Stimulated activated CD4-positive, alpha-beta T cell treated with anti-CD3 and anti-CD28 coated beads, Interleukin-1b, Interleukin-23, amount 100 ng/mL, for 24 hours (primary cell): Measurements from ENCODE around the gene TTI1.
"Not testable (repeated sequence)": the region's sequence is repeated elsewhere in the genome, so short reads cannot be mapped to it uniquely, and the experiment has no call there.

Experiments used
- DNase-seq, 4 experiments: peaks; one replicate each; pipeline ENCODE4 v3.0.0-alpha.2; 2020; ENCODE audit warnings: low read depth in 4 of 4, low spot score in 1 of 4

Gene TTI1

DNA sequence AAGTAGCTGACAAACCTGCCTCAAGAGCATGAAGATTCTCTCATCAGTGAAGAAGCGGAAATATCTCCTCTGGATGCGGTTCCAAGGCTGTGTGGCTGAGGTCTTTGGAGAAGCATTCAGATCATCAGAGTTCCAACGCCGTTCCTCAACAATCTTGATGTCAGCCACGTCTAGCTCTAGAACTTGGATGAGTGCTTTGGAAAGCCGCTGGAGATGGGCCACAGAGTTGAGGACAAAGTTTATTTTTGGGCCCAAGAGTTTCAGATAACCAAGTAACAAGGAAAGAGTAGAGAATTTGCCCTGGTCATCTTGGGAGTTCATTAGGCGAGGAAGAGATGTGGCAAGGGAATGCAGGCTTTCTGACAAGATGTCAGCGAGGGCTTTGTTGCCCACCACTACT is 20.9 kb downstream of the TTI1 start:
- no peak for DNase-seq

DNA sequence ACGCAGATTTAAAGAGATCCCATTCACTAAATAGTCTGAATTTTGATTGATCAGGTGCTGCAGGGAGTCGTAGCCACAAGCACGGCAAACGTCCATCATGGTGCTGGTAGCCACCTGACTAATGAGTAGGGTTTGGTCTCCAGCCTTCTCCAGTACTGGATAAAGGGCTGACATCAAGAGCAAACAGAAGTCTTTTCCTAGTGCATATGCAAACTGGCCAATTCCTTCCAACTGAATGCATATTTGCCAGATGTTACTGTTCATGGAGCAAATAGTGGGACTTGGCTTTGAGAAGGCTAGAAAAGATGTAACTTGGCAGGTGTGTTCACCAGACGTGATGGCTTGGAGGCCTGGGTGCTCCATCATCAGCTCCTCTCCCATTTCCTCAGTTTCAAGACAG is 21.6 kb downstream of the TTI1 start:
- DNase-seq, result no peak

DNA sequence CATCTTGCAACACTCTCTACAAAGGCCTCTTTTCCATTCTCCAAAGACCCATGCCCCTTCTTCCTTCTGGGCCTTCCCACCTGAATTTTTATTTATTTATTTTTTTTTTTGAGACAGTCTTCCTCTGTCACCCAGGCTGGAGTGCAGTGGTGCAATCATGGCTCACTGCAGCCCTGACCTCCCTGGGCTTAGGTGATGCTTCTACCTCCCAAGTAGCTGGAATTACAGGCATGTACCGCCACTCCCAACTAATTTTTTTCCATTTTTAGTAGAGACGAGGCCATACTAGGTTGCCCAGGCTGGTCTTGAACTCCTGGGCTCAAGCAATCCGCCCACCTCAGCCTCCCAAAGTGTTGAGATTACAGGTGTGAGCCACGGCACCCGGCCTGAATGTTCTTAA is 23.8 kb downstream of the TTI1 start:
- not testable (repeated sequence) for DNase-seq

DNA sequence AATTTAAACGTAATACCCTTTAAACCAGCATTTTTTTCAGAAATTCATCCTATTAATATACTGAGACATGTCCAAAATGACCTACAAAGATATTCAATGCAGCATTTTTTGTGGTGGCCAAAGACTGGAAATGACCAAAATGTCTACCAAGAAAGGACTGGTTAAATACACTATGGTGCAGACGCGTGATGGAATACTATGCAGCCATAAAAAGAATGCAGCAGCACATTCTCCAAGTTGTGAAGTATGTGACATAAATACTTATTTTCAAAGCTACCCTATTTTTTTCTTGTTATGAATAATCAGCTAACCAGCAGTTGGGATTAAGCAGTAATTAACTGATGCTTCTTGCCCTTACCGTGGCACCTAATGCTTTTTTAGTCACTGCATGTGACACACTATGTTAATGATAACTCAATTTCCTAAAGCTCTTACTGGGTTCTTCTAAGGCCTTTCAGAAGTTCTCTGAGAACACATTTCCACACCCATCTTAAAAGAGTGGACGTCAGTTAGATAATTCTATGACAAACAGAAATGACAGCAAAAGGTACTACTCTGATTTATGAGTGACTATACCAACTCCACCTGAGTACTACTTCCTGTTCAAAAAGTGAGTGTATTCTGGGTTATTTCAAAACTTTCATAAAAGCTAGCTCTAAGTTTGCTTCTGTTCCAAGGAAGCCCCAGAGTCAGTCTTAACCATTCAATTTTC is 24.9 kb downstream of the TTI1 start:
- no peak for DNase-seq

DNA sequence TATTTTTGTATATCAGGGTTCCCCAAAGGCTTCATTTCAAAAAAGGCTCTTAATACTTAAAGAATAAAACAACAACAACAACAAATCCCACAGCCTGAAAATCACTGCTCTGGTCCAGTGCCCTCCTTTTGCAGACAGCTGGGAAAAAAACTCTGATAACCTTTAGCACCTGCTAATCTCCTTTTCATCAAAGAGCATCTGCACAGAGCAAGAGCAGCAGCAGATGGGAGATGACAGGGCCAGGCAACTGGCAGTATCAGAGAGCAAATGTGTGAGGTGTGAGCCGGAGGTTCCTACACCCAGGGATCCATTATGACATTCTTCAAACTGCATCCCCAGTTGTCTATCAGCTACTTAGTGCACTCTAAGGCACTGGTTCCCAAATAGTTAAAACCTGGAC is 25.7 kb downstream of the TTI1 start:
- no peak for DNase-seq

DNA sequence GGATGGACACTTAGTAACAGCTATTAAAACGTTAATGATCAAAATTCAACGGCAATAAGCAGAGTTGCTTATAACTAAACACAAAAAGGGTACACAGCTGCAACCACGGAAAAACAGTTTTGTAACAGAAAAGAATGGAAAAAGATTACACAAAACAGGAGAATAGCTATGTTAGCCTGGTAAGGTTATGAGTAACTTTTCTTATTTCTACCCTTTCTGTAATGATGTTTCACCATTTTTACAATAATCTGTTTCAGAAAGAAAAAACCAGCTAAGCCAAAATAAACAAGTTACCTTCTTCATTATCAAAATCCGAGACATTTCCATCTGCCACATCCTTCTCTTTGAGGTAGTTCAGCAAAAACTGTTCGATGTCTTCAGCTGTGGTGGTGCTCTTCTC is 27.4 kb downstream of the TTI1 start:
- DNase-seq, result no peak

DNA sequence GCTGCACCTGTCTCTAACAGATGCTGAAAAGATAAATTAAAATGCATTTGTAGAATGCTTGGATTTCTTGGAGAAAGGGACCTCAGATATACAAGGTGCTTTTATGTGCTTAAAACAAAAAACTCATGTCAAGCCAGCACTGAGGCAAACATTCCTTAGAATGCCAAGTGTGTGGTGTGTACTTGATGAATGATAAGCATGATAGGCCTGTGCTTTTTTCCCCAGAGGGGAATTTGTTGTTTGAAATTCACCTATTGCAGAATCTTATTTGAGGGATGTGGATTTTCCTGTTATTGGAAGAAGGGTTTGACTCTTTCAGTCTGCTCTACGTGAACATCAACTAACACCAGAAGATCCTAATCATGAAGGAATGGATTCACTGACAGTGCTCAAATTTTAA is 28.8 kb downstream of the TTI1 start:
- no peak for DNase-seq

DNA sequence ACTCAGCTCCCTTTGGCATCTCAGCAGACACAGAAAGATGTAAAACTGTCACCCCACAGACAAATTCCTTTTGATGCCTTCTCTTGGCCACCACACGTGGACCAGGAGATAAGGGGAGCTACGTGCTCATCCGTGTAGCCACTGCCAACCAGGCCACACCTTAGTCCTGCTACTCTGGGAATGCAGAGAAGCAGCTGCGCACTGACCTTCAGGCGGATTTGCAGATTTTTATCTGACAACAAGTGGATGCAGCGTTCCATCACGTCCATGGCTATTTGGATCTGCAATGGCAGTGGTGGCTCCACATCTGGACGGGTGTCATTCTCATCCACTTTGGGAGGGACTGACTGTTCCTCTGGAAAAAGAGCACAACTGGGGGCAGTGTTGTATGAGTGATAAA is 30.8 kb downstream of the TTI1 start:
- no peak for DNase-seq

DNA sequence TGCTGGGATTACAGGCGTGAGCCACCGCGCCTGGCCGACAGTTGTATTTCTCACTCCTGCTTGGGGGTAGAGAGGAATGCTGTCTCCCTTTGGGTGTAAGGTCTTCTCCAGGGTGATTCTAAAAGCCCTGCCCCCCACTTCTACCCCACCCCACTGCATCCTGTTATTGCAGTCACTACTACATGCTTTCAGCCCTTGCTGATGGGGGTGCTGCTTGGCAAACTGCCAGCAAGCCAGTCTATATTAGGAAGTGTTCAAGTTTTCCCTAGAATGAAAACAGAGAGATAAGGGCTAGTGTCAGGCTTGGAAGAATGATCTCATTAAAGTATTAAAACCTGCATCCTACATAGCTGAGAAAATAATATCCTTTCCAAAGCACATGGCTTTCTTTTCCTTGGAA is 31.3 kb downstream of the TTI1 start:
- DNase-seq, result no peak

DNA sequence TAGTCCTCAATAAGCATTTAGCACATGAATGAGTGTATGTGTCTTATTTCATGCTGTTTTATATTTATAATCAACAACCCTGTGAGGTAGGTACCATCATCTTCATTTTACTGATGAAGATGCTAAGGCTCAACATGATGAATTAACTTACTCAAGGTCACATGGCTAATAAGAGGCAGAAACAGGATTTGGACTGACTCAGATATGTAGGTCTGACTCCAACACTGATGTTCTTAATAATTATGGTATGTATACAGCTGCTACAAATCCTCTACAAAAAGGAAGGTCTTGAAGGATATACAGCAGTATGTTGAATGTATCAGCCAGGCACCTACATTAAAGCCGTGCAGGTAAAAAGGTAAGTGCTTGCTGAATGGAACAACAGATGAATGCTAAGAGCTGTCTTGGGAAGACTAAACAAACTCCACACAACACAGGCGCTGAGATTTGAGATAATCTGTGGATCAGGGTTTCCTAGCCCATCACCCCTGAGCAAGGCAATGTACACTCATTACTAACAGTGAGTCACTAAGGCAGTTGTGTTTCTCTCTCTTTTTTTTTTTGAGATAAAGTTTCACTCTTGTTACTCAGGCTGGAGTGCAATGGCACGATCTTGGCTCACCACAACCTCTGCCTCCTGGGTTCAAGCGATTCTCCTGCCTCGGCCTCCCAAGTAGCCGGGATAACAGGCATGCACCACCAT is 31.9 kb downstream of the TTI1 start:
- DNase-seq, result no peak

DNA sequence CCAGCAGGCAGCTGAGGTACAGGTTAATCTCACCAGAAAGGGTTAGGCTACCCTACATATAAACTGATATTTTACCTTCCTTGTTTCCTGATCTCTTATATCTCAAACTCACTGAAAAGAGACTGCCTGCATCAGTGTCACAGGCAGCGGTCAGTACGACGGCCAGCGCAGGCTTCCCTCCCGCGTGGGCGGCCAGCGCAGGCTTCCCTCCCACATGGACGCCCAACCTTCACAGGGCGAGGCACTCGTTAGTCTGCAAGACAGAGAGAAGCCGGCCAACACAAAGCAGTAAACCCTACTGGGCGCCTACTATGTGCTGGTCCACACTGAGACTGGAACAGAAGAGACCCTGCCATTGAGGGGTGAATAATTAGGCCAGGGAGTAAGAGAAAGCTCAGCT is 33.0 kb downstream of the TTI1 start:
- no peak for DNase-seq

DNA sequence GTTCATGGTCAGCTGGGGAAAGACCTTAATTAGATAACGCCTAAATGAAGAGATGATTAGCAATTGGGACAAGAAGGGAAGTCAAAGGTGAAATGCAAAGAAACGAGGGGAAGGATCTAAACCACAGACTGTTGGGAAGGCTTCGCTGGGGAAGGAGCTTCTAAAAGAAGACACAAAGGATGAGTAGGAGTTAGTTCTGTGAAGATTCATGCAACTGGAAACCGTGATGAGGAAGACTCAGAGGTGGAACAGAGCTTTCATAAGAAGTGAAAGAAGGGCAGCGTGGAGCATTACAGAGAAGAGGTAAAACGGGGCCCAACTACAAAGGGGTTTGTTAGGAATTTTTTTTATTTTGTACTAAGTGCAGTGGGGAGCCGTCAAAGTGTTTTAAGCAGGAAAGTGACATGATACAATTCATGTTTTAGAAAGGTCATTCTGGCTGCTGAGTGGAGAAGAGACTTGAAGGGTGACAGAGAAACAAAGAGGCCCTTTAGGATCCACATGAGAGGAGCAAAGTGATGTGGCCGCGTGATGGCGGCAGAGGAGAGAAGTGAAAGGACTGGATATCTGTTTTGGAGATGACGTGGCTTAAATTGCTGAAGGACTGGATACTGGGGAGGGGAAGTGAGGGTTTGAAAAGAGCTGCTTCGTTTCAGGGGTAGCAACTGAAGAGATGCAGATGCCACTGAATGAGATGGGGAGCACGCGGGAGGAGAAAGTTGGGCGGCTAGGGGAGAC is 33.6 kb downstream of the TTI1 start:
- no peak for DNase-seq

DNA sequence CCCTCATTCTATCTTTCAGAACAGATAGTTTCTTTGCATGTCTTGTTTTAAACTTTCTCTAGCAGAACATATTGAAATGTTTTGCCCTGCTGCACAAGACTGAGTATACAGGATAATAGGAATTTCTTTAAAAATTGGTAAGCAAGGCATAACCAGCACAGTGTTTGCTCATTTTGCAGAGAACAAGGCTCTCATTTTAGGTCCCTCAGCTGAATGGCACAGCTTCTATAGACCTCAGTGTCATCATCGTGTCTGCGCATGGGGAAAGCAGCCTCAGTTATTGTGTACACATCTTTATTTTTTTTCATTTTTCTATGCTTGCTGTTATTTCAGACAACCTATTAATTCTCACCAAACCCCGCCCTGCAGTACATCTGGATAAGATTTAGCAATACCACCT is 35.7 kb downstream of the TTI1 start:
- DNase-seq, result no peak

DNA sequence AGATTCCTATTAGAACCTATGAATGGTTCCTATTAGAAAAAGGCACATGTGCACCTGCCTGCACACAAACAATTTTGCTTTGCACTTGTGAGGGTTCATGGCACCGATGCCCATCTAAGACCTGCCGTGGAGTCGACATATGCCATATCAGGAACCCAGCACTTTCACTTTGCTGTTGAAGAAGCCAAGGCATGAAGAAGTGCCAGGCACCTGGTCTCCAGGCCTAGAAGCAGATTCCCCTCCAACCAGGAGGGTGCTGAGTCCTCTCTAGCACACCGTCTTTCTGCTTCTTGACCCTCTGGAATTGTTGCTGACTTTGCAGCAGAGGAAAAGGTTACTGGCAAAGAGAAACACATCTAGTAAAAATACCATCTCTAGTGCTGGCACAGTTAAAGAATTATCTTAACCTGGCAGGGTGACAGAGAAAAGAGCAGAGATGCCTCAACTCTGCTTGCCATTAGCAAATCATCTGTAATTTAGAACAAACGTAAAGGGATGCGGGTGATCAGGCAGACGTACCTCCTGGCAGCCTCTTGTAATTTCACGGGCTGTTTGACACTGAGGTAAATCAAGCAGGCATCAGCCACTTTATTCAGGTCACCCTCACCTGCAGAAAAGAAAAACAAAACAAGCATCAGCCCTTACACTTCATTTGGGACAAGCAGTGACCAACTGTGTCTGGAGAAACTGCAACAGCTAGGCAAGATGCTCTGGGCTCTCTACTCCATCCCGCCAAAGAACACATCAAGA is 37.2 kb downstream of the TTI1 start:
- no peak for DNase-seq

DNA sequence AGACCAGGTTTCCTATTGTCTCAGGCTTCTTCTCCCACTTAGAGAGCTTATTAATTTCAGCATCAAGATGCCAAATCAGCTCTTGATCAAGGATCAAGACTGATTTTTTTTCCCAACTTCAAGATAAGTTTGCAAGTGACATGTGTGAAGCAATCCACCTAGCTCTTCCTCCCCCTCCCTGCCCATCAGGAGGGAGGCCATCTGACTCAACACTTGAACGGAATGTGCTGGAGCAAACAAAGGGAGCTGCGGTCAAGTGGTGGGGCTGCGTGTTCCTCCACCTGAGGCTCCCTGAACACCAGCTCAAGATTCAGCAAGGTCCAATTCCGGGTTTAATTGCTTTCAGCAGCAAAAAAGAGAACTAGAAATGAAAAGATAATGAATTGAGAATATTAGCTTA is 38.7 kb downstream of the TTI1 start:
- no peak for DNase-seq

DNA sequence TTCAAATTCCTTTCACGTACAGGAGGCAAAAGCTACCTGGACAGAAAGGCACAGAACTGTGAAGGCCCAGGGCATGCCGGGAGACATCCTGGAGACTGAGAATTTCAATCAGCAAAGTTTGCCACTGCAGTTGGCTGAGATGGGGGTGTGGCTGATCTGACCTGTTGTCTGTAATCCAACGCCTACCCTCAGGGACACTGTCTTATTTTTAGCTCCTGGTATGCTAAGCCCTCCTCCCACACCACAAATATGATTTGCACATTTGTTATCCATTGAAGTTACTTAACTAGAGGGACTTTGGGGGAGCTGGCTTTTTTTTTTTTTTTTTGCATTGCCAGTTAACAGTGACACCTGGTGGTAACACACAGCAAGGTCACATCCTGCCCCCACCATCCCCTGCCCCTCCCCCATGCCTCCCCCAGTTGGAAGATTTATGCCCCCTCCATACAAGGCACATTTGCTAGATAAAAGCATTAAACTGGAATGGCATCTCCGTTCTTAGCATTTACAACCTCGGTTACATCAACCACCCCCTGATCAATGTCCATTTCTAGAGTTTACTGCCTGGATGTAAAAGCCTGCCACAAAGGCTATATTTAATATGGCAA is 40.4 kb downstream of the TTI1 start:
- peak in 1 of 4 experiments; percentile 14 for DNase-seq

DNA sequence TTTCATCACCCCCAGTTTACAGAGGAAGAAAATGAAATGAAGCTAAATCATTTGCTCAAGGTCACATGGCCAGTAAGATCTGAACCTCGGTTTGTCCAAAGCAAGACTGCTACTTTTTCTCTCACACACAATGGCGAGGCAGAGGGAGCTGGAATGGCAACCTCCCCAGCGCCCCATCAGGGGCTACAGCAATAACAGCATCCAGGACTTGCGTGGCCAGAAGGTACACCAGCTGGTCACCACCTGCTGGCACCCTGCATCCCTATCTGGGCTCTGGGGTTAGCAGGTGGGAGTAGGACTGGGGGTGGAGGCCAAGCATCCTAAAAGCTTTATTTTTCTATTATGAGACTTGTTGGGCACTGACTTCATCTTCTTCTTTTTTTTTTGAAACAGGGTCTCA is 41.3 kb downstream of the TTI1 start:
- no peak for DNase-seq

DNA sequence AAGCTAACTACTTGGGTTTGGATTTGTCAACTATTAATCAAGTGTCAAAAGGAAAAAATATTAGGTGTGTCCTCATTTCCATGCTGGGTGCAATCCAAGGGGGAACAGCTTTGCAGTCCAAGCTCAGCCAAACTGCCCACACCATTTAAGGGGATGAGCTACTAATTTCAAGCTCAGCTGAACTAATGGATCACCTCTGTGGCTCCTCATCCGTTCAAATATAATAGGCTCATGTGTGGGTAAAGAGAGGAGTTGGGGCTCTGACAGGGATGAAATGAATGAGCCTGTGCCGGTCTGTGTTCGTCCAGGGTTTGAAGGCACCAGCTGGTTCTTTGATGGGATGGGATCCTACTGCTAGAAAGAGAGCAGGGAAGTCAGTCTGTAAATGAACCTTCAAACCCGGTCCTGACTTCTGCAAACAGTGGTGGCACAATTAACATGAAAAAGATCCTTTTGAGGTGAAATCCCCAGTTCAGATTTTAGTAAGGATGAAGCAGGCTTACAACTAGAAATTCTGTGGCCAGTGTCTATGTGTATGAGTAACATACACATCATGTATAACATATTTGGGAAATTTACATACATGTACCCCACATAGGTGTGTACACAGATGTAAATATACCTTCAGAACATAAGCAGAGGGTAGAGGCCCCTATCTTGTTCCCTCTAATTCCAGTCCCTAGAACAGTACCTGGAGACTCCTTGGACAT is 41.9 kb downstream of the TTI1 start:
- DNase-seq, result no peak

DNA sequence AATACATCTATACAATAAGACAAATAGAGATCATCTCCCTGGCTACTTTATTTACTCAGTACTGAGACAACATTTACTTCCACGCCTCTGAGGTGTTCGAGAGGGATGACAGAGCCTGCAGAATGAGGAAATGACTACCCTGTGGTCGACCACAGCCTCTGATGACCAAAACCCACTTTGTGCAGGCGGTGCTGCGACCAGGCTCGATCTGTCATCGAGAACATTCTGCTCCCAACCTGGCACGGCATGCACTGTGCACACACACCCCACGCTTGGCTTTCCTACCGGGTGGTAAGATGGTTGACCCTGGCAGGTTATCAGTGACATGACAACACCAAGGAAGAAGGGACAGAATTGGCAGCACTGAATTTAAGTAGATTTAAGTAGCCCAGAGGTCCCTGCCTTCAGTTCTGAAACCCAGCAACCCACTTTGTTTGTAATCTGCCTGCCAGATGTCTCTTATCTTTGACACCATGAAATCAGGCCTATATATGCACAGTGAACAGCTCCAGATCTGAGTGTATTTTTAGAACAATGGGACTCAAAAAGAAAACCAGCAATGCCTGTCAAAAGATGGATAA is 42.6 kb downstream of the TTI1 start:
- DNase-seq, result peak in 2 of 4 experiments; percentile 4 to 21

DNA sequence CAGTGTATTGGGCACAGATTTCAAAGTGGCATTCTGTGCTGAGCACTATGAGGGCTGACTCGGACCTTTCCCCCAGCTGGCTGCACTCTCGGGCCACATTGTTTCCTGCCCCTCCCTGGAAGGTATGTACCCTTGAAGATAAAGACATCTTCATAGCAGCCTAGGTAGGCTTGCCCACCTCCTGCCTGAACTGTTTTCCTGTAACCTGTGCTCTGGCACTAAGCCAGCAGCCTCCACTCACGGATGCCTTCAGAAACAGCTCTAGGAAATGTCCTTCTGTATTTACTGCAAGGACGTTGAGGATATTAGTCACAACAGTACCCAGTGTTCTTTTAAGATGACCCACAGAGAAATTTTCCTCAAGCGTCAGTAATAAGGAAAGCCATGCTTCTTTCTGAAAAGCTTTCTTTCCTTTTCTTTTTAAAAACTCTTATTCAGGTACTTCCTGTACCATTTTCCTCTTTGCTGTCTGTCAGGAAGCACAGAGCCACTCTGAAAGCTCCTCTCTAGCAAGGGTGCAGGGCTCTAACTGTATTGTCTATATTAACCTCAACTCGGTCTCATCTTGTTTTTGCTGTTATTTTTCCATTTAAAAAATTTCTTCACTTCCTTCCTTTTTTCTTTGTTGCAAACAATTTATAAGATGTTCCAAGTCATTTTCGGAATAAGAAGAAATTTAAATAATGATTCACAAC is 43.5 kb downstream of the TTI1 start:
- DNase-seq, result no peak
